ENCODE results near the gene ITPR1. TPM values are rescaled to one million over a fixed set of nuclear protein-coding genes. Genes with fewer than 3 reads are reported as not detected.

ITPR1 gene
- total and polyA plus RNA-seq, 3 experiments from 2014 or later, result 14.9 to 85.8 (median 82.6) TPM

DNA sequence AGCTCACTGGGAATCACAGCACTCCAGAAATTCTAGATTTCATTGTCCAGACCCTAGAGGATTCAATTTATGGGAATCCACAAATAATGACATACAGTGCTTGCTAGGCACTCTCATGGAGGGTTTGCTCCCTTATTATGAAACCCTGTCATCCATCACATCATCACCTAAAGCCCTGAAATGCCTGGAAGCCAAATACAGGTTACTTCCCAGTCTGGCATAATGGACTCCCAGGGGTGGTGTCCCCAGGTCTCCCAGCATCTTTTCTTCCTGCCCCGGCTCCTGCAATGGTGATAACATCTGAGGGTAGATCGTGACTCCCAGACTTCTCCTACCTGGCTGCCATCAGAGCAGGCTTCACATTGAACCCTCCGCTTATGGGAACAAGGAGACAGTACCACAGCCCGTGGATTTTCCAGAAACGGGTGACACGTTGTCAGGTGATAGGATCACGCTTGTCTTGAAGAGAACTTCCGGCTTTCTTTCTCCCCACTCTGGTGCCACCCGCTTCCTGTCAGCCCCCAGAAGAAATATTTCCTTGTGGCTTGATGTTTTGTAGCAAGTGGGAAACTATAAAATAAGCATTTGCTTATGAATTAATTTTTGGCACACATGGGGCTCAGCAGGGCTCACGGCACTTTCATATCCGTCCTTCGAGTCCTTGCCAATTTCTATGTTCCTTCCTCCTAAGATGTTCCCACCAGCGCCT, 247.4 kb downstream of the ITPR1 start:
- no peaks in the 10 kb centered on the region for H3K27me3 Mint-ChIP-seq
- Histone ChIP-seq H3K27ac (ENCODE audit: low read depth, low read length) (peak overlapping the region; percentile 77), H3K4me1 (ENCODE audit: insufficient read depth, low read length) (peaks cover 57% of the 10 kb centered on the region), H3K4me3 (ENCODE audit: low read length) (peak overlapping the region; percentile 22), H3K9me3 (ENCODE audit: low read length) (no peaks in the 10 kb centered on the region), H3K36me3 (ENCODE audit: insufficient read depth, low read length) (no peaks in the 10 kb centered on the region), H3K27me3 (ENCODE audit: insufficient read depth, low read length, poor library complexity, severe bottlenecking) (no peaks in the 10 kb centered on the region)
- H3K4me1 Mint-ChIP-seq, result peaks cover 58 to 63% (median 60%) of the 10 kb centered on the region in 3 donors
- H3K4me3 Mint-ChIP-seq, result peak overlapping the region in 6 of 7 donors; percentile 45 to 79 (median 62)
- H3K9me3 Mint-ChIP-seq, result peaks cover 0 to 2% (median 2%) of the 10 kb centered on the region in 5 donors
- peak overlapping the region; percentile 3 to 95 (median 84) for H3K27ac Mint-ChIP-seq
- peaks cover 16 to 54% (median 20%) of the 10 kb centered on the region in 3 donors for H3K36me3 Mint-ChIP-seq
- ChIA-PET CTCF (no interaction called here), POLR2A (no interaction called here)
- DNase-seq, result peak in 1 of 5 donors; percentile 18

DNA sequence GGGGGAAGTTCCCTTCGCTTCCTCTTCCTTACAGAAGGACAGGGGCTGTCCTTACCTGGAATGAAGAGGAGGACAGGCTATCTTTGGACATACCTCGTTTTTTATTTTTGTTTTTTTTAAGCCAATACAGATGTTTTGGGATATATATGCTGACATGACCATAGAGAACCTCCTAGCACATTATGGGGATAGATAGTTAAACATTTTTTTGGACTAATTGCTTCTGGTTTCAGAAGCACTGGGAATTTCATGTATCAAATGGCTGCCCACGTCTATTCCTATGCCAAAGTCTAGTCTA, 247.9 kb downstream of the ITPR1 start:
- no peak for DNase-seq
- Histone ChIP-seq H3K4me3 (ENCODE audit: low read length) (no peak overlapping the region), H3K36me3 (ENCODE audit: insufficient read depth, low read length) (no peaks in the 10 kb centered on the region), H3K27me3 (ENCODE audit: insufficient read depth, low read length, poor library complexity, severe bottlenecking) (no peaks in the 10 kb centered on the region), H3K9me3 (ENCODE audit: low read length) (no peaks in the 10 kb centered on the region), H3K4me1 (ENCODE audit: insufficient read depth, low read length) (peaks cover 57% of the 10 kb centered on the region), H3K27ac (ENCODE audit: low read depth, low read length) (peak overlapping the region; percentile 77)
- POLR2A ChIA-PET, result no interaction called here
- Mint-ChIP-seq H3K4me1 (peaks cover 56 to 61% (median 58%) of the 10 kb centered on the region in 3 donors), H3K27ac (peak overlapping the region; percentile 3 to 95 (median 80)), H3K27me3 (no peaks in the 10 kb centered on the region), H3K4me3 (peak overlapping the region in 5 of 7 donors; percentile 45 to 75 (median 61)), H3K36me3 (peaks cover 16 to 57% (median 22%) of the 10 kb centered on the region in 3 donors), H3K9me3 (peaks cover 0 to 2% (median 2%) of the 10 kb centered on the region in 5 donors)
- CTCF ChIA-PET, result no interaction called here

GRCh38 chr3:4741404-4742307, 248.5 kb downstream of the ITPR1 start:
- no peak overlapping the region for H3K4me3 ChIP-seq (ENCODE audit: low read length)
- peaks cover 52% of the 10 kb centered on the region for H3K4me1 ChIP-seq (ENCODE audit: insufficient read depth, low read length)
- Mint-ChIP-seq H3K4me1 (peaks cover 52 to 55% (median 52%) of the 10 kb centered on the region in 3 donors), H3K4me3 (peak overlapping the region in 5 of 7 donors; percentile 45 to 75 (median 61)), H3K27me3 (no peaks in the 10 kb centered on the region), H3K9me3 (peaks cover 0 to 2% (median 2%) of the 10 kb centered on the region in 5 donors), H3K36me3 (peaks cover 19 to 56% (median 22%) of the 10 kb centered on the region in 3 donors), H3K27ac (peak overlapping the region; percentile 3 to 95 (median 78))
- no peaks in the 10 kb centered on the region for H3K9me3 ChIP-seq (ENCODE audit: low read length)
- DNase-seq, result no peak
- H3K36me3 ChIP-seq (ENCODE audit: insufficient read depth, low read length), result no peaks in the 10 kb centered on the region
- ChIA-PET CTCF (interaction anchor here (1.0 kb wide), 1 partner anchor 238 kb away, joined by 4 read pairs; no protein-coding TSS in a partner anchor), POLR2A (no interaction called here)
- H3K27me3 ChIP-seq (ENCODE audit: insufficient read depth, low read length, poor library complexity, severe bottlenecking), result no peaks in the 10 kb centered on the region
- H3K27ac ChIP-seq (ENCODE audit: low read depth, low read length), result peak overlapping the region; percentile 77

DNA sequence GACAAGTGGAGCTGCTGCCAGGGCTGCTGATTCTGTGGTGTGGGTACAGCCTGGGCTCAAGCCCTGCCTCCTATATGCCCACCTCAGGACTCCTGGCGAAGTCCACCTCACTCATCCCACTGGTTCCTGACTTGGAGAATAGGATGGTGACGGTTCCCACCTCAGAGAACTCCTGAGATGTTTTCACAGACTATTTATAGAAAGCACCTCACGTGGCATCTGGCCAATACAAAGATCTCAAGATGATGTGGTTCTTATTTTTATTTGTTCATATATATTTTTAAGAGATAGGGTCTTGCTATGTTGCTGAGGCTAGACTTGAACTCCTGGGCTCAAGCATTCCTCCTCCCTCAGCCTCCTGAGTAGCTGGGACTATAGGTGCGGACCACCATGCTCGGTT, 249.2 kb downstream of the ITPR1 start:
- no peak for DNase-seq
- no peaks in the 10 kb centered on the region for H3K36me3 ChIP-seq (ENCODE audit: insufficient read depth, low read length)
- Mint-ChIP-seq H3K4me3 (no peak overlapping the region), H3K4me1 (peaks cover 45 to 48% (median 45%) of the 10 kb centered on the region in 3 donors), H3K36me3 (peaks cover 18 to 56% (median 23%) of the 10 kb centered on the region in 3 donors), H3K27me3 (no peaks in the 10 kb centered on the region), H3K9me3 (peaks cover 0 to 2% (median 2%) of the 10 kb centered on the region in 5 donors), H3K27ac (peak overlapping the region in 1 of 8 donors; percentile 36)
- H3K4me1 ChIP-seq (ENCODE audit: insufficient read depth, low read length), result peaks cover 45% of the 10 kb centered on the region
- ChIA-PET POLR2A (no interaction called here), CTCF (interaction anchor here (1.0 kb wide), 1 partner anchor 238 kb away, joined by 4 read pairs; no protein-coding TSS in a partner anchor)
- H3K9me3 ChIP-seq (ENCODE audit: low read length), result no peaks in the 10 kb centered on the region
- no peaks in the 10 kb centered on the region for H3K27me3 ChIP-seq (ENCODE audit: insufficient read depth, low read length, poor library complexity, severe bottlenecking)
- H3K27ac ChIP-seq (ENCODE audit: low read depth, low read length), result peak overlapping the region; percentile 77
- no peak overlapping the region for H3K4me3 ChIP-seq (ENCODE audit: low read length)

DNA sequence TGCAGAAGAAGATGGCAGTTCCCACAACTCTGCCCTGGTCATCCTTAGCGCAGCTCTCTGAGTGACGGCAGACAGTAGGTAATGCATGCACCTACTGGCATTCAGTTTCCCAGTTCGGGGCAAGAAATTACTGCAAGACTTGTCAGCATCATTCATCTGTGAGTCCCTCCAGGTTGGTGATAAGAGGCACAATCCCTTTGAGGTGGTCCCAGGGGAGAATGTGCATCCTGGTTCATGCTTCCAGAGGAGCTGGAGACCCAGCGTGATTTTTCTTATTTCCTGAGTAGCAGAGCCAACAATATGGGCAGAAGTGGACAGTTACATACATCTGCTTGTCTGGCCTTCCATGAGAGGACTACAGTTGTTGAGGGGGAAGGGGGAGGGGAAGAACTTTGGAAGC, 250.2 kb downstream of the ITPR1 start:
- no peak for DNase-seq
- no peaks in the 10 kb centered on the region for H3K9me3 ChIP-seq (ENCODE audit: low read length)
- H3K9me3 Mint-ChIP-seq, result peaks cover 0 to 2% (median 0%) of the 10 kb centered on the region in 5 donors
- ChIA-PET CTCF (no interaction called here), POLR2A (no interaction called here)
- no peaks in the 10 kb centered on the region for H3K27me3 Mint-ChIP-seq
- no peaks in the 10 kb centered on the region for H3K36me3 ChIP-seq (ENCODE audit: insufficient read depth, low read length)
- H3K4me1 ChIP-seq (ENCODE audit: insufficient read depth, low read length), result peaks cover 35% of the 10 kb centered on the region
- no peak overlapping the region for H3K4me3 ChIP-seq (ENCODE audit: low read length)
- peaks cover 37 to 46% (median 41%) of the 10 kb centered on the region in 3 donors for H3K4me1 Mint-ChIP-seq
- H3K27ac ChIP-seq (ENCODE audit: low read depth, low read length), result no peak overlapping the region
- H3K27ac Mint-ChIP-seq, result peak overlapping the region in 1 of 8 donors; percentile 22
- H3K4me3 Mint-ChIP-seq, result no peak overlapping the region
- H3K27me3 ChIP-seq (ENCODE audit: insufficient read depth, low read length, poor library complexity, severe bottlenecking), result no peaks in the 10 kb centered on the region
- H3K36me3 Mint-ChIP-seq, result peaks cover 12 to 52% (median 16%) of the 10 kb centered on the region in 3 donors

GRCh38 chr3:4744405-4745234, 251.5 kb downstream of the ITPR1 start:
- Mint-ChIP-seq H3K4me3 (no peak overlapping the region), H3K36me3 (peaks cover 10 to 53% (median 19%) of the 10 kb centered on the region in 3 donors), H3K4me1 (peaks cover 31 to 45% (median 41%) of the 10 kb centered on the region in 3 donors), H3K27ac (peak overlapping the region in 3 of 8 donors; percentile 10 to 92 (median 17)), H3K27me3 (no peaks in the 10 kb centered on the region), H3K9me3 (peaks cover 0 to 2% (median 0%) of the 10 kb centered on the region in 5 donors)
- H3K36me3 ChIP-seq (ENCODE audit: insufficient read depth, low read length), result peaks cover 3% of the 10 kb centered on the region
- POLR2A ChIA-PET, result no interaction called here
- DNase-seq, result no peak
- no peaks in the 10 kb centered on the region for H3K9me3 ChIP-seq (ENCODE audit: low read length)
- no peaks in the 10 kb centered on the region for H3K27me3 ChIP-seq (ENCODE audit: insufficient read depth, low read length, poor library complexity, severe bottlenecking)
- H3K4me3 ChIP-seq (ENCODE audit: low read length), result no peak overlapping the region
- H3K4me1 ChIP-seq (ENCODE audit: insufficient read depth, low read length), result peaks cover 29% of the 10 kb centered on the region
- CTCF ChIA-PET, result no interaction called here
- H3K27ac ChIP-seq (ENCODE audit: low read depth, low read length), result no peak overlapping the region

DNA sequence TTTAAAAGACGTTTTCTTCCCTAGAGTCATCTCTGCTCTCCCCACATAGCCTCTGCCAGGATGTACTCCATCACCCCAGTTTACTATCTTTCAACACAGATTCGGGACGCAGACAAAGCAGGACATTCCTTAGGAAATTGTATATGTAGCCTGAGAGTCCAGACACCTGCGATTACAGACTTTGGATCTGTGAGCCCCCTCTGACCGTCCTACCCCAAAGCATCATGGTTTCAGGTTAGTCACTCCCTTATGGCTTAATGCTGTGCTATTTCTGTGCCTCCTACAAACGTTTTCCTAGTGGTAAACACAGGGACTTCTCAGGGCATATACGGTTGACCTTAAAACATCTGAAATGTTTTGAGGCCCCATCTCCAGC, 252.1 kb downstream of the ITPR1 start:
- CTCF ChIA-PET, result interaction anchor here (1.5 kb wide), 1 partner anchor 34 kb away, joined by 3 read pairs; no protein-coding TSS in a partner anchor
- H3K4me3 Mint-ChIP-seq, result no peak overlapping the region
- H3K36me3 Mint-ChIP-seq, result peaks cover 8 to 50% (median 16%) of the 10 kb centered on the region in 3 donors
- Histone ChIP-seq H3K4me3 (ENCODE audit: low read length) (no peak overlapping the region), H3K4me1 (ENCODE audit: insufficient read depth, low read length) (peaks cover 29% of the 10 kb centered on the region), H3K36me3 (ENCODE audit: insufficient read depth, low read length) (peaks cover 3% of the 10 kb centered on the region), H3K27ac (ENCODE audit: low read depth, low read length) (no peak overlapping the region), H3K9me3 (ENCODE audit: low read length) (no peaks in the 10 kb centered on the region), H3K27me3 (ENCODE audit: insufficient read depth, low read length, poor library complexity, severe bottlenecking) (no peaks in the 10 kb centered on the region)
- H3K9me3 Mint-ChIP-seq, result no peaks in the 10 kb centered on the region
- peak overlapping the region in 2 of 8 donors; percentile 17 to 92 for H3K27ac Mint-ChIP-seq
- POLR2A ChIA-PET, result no interaction called here
- peaks cover 25 to 40% (median 36%) of the 10 kb centered on the region in 3 donors for H3K4me1 Mint-ChIP-seq
- no peaks in the 10 kb centered on the region for H3K27me3 Mint-ChIP-seq
- no peak for DNase-seq

Measured in CD8-positive, alpha-beta memory T cell (primary cell).